HG02870 (cell line): ENCODE measurements around the gene ARHGAP45.
"Not testable (repeated sequence)": the region's sequence is repeated elsewhere in the genome, so short reads cannot be mapped to it uniquely, and the experiment has no call there.

ENCODE experiments used
- ATAC-seq: cut with Tn5 transposase; IDR thresholded peaks from one replicate; pipeline ENCODE4 v1.9.1; 2021; ENCODE audit warnings: mild to moderate bottlenecking, moderate library complexity; ENCODE audit not compliant: unreplicated experiment

Gene ARHGAP45

DNA sequence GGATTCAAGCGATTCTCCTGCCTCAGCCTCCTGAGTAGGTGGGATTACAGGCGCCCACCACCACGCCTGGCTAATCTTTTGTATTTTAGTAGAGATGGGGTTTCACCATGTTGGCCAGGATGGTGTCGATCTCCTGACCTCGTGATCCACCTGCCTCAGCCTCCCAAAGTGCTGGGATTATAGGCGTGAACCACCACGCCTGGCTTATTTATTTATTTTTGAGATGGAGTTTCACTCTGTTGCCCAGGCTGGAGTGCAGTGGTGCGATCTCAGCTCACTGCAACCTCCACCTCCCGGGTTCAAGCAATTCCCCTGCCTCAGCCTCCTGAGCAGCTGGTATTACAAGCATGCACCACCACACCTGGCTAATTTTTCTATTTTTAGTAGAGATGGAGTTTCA lies 47.8 kb downstream of the ARHGAP45 start:
- ATAC-seq, result not testable (repeated sequence)

DNA sequence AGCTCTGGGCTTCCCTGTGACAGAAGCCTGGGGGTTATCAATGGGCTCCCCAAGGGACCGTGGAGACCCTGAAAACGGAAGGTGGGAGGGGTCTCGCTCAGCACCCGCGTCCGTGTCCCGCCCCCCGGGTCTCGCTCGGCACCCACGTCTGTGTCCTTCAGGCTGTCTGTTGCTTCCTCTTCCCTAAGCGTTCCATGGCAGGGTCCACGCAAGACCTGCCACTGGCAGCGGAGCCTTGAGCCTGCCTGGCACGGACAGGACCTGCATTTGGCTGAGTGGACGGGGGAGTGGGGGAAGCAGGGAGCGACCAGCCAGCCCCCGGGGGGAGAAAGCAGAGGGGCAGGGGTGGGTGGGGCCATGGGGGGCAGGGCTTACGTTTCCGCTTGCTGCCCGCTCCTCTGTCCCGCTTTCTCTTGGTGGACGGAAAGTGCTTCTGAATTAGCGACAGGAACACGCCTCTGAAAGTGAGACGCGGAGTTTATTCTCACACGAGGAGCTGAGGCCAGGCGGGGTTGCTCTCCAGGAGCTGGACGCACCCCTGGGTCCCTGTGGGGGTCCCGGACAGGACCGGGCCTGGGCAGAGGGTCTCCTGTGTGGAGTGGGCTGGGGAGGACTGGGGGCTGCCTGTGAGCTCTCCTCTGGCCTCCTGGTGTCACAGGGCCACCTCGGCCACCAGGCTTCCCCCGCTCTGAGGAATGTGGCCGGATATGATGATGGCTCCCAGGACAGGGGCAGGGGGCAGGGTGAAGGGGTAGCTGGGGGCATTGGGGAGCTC lies 48.9 kb downstream of the ARHGAP45 start:
- no peak for ATAC-seq

- ATAC-seq, result no peak
Observed at GRCh38 chr19:1116726-1117581, 50.0 kb downstream of the ARHGAP45 start.

DNA sequence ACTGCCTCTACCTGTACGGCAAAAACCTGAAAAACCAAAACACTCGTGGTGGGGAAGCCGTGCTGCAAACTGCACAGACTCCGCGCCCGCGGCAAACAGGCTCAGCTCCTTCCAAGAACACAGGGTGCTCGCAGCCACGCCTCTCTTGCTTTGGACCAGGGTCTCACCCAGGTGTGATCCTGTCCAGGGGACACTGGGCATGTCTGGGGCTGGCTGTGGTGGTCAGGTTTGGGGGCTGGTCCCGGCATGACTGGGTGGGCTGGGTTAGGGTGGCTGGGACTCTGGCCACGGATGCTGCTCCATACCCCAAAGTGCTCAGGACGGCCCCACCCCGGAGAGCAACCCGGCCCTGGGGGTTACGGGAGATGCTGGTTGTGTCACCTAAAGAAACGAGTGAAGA lies 50.7 kb downstream of the ARHGAP45 start:
- ATAC-seq, result no peak

DNA sequence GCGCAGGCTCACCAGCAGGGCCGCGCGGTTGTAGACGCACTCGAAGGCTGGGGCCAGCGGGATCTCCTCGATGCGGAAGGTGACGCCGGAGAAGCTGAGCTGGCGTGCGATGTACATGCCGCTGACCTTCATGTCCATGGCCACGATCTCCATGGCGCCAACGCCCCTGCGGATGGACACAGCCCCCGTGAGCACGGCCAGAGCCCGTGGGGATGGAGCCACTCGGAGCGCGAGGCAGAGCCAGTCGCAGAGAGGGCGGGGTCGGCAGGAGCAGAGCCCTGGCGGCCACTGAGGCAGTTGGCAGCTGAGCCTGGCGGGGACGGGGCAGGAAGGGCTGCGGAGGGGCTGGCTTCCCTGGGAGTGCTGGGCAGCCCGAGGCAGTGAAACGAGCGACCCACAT lies 52.0 kb downstream of the ARHGAP45 start:
- ATAC-seq, result no peak

GRCh38 chr19:1119475-1120217 lies 52.7 kb downstream of the ARHGAP45 start:
- no peak for ATAC-seq

DNA sequence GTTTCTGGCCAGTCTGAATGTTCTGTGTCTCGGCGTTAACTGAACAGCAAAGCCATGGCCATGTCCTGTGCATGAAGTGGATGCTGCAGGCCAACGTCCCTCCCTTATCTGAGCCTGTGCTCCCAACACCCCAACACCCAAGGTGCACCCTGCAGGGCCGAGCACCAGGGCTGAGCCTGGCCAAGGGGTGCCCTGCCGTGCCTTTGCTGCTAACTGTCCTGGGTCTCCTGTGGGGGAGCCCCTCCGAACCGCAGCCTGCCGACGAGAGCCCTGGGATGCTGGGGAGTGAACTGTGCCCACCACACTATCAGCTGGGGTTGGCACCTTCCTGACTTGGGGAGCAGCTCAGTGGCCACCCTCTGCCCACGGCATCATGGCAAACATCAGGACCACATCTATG lies 54.4 kb downstream of the ARHGAP45 start:
- ATAC-seq, result no peak

DNA sequence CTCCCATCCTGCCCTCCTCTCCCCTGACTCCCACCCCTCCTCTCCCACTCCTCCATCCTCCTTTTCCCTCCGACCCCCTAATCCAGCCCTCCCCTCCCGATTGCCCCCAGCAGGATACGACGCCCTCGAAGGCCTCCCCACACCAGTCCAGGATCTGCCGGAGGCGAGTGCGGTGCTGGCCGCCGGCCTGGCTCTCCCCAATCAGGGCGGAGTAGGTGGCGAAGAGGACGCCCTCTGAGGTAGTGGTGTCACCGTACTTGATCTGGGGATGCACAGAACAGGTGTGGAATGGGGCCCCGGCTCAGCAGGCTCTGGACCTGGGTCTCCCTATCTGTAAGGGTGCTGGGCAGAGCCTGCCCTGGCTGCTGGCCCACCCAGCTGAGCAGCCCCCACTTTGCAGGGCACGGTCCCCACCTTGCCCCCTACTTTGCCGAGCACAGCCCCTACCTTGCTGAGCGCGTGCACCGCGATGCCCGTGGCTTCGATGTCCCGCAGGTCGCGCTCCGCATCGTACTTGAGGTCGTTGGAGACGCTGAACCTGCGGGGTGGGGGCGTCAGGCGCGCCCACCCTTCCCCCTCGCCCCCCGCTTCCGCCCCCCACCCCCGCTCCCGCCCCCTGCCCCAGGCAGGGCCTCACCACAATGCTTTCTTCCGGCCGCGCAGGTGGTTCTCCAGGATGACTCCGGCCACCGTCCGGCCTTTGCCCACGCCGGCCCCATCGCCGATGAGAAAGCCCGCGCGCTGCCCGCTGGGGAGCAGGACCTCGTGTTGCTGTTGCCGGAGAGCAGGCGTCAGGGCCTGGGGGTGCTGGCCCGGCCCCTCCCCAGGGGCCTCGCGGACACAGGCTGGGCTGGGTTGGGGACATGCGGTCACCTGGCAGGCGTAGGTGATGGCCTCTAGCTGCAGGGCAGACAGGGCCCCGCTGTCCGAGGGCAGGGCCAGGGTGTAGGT lies 55.3 kb downstream of the ARHGAP45 start:
- ATAC-seq, result no peak

DNA sequence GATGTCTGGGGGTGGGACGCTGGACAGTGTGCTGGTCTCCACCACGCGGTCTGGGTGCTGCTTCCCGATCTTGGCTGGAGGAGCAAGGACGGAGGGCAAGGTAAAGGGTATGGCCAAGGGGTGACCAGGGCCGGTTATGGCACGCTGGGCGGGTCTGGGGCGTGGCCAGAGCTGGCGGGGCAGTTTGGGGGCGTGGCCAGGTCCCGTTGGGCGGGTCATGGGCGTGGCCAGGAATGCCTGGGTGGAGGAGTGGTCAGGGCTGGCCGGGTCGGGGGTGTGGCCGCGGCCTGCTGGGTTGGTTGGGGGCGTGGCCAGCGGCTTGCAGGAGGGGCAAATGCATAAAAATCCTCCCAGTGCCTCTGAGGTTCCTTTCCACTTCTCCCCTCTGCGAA lies 56.0 kb downstream of the ARHGAP45 start:
- ATAC-seq, result no peak

DNA sequence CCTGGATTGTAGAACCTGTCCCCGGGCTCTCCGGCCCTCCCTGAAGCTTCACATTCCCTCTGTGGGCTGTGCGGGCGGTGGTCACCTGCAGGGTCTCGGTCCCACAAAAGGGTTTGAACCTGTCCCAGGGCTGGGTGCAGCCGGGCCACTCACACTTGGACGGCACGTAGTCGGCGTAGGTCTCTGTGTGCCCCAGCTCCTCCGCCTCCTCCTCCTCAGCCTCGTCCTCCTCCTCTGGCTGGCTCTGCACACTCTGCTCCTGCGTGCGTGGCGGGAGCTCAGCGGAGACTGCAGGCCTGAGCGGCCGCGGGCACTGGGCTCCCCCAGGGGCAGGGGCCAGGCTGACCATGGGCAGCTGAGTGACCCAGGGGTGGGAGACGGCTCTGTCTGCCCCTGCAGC lies 56.4 kb downstream of the ARHGAP45 start:
- no peak for ATAC-seq

DNA sequence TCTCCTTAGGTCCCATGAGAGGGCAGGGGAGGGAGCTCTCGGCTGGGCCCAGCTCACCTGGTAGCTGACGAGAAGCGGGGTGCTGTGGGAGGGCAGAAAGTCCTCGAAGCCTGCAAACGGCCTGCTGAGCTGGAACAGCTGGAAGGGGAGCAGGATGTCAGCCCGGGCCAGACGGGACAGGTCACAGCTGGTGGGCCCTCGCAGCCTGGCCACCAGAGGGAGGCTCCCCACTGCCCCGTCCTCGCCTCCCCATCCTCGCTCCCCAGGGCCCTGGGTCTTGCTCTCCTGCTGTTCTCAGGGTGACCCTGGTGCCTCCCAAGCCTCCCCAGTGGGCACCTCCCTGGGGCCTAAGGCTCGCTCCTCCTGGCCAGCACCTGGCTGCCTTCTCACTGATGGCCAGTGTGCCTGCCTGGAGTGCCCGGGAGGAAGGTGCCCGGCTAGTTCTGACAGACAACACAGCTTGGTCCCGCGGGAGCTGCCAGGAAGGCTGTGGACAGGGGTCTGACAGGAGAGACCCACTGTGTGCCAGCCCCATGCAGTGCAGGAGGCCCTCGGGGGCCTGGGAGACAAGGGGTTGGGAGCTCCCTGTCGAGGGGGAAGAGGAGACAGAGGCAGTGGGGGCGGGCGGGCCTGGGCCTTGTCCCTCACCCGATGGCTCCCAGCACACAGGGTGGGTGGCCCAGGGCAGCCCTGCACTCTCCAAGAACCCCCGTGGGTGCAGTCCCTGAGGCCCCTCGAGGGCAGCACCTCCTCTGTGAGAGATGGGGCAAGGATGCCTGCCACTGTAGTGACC lies 57.1 kb downstream of the ARHGAP45 start:
- ATAC-seq, result no peak

GRCh38 chr19:1125601-1126467 lies 58.9 kb downstream of the ARHGAP45 start:
- ATAC-seq, result no peak

DNA sequence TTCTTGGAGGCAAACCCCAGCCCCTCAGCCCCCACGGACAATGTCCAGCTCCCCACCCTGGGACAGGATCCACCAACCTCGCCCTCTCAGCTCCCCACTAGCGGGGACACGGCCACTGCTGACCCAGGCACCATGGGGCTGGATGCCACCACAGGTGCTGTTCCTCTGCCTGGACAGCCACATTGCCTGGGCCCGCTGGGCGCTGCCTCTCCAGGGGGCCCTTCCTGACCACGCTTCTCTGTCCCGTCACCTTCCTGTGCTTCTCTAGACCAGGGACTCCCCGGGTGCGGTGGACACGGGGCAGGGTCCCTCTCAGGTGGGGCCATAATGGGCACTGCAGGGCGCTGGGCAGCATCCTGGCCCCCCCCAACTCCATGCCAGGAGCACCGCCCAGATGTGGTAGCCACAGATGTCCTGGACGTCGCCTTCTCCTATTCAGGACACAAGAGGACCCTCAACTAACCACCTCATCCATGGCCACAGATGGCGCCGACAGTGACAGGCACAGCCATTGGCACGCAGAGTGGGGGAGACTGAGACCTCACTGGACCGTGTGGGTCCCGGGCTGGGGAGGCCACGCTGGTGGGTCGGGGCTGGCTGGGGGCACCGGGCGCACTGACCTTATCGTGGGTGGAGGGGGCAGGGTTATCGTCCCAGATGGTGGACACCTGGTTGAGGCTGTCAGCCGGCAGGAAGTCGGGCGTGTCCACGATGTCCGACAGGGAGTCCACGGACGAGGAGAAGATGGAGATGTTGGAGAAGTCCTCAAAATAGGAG lies 60.2 kb downstream of the ARHGAP45 start:
- ATAC-seq, result no peak

GRCh38 chr19:1128106-1128505 lies 61.1 kb downstream of the ARHGAP45 start:
- no peak for ATAC-seq

DNA sequence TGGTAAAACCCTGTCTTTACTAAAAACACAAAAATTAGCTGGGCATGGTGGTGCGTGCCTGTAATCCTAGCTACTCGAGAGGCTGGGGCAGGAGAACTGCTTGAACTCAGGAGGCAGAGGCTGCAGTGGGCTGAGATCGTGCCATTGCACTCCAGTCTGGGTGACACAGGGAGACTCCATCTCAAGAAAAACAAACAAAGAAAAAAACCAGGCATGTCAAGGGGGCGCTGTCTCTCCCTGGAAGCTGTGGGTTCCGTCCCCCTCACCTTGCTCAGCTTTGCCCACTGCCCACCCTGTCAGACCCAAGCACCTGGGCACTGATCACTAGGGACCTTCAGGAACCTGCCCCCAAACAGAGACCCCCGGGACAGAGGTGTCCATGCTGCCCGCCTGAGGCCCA lies 62.1 kb downstream of the ARHGAP45 start:
- ATAC-seq, result not testable (repeated sequence)

- ATAC-seq, result no peak
Observed at GRCh38 chr19:1129535-1129934, 62.6 kb downstream of the ARHGAP45 start.

DNA sequence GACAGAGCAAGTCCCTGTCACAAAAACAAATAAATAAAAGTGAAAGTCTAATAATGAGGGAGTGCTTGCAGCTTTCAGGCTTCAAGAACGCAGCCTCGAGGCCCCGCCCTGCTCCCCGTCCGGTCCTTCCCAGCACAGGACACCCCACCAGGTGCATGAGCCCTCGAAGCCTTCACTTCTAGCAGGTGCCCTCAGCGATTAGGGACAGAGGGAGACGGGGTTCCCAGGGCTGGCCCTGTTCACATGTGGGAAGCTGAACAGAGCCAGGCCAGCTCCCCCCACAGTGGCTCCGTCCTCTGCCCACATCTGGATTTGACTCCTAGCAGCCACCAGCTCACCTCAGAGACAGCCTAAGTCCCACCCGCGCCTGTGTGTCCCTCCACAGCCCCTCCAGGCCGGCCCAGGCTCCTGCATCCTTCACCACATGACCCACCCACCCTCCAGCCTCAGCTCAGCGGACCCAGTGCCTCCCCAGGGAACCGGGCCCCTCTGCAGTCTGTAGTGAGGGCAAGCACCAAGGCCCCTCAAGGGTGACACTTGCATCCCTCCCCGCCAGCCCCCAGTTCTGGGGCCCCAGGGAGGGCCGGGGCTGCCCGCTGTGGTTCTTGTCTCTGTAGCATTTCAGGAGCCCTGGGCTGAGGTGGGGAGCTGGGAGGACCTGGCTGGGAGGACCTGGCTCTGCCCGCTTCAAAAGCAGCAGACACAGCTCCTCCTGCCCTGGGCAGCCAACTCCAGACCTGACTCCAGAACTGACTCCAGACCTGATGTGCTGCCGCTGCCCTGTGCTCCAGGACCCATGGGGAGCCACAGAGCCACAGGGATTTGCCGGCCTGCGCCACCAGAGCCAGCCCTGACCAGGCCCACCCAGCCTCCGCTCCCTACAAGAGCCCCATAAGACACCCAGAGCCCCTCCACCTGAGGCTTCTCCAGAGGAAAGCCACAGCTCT lies 64.1 kb downstream of the ARHGAP45 start:
- ATAC-seq, result no peak
